Measurements from ENCODE around the gene DISC1.
"Not testable (repeated sequence)": the region's sequence is repeated elsewhere in the genome, so short reads cannot be mapped to it uniquely, and the experiment has no call there.

The DISC1 gene

DNA sequence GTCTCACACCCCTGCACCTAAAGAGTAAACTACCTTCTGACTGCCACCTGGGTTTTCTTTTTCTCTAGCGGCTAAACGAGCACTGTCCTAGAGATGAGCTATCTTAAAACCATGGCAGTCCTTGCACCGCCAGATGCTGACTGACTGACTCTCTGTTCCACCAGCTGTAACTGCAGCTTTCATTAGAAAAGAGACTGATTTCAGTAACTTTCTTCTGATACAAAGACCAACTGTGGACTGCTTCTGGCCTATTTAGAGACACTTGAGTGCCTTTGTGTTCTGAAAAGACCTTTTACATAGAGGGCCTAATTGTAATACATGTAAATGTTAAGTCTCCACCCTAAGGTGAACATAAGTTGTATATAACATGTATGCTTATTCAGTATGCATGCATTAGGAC lies 152.5 kb downstream of the DISC1 start:
- no peak for FAIRE-seq

DNA sequence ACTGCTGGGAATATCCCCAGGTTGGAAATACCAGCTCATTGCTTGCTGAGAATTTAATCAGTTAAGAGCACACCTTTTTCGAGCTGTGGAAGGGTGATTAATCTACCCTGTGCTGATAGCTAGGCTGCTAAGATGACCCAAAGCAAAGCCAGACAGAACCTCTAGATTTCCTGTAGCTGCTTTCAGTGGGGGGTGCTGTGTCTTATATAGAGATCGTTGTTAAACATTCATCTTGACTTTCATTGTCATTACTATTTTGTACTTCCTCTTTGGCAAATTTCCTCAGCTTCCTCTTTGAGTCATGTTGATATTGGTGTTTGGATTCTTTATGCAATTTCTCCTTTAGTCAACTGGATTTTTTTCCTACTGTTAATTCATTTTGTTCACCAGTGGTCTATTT lies 155.3 kb downstream of the DISC1 start:
- no peak for FAIRE-seq

- not testable (repeated sequence) for FAIRE-seq
Measured at GRCh38 chr1:231785073-231785472, 158.5 kb downstream of the DISC1 start.

GRCh38 chr1:231786126-231786525 lies 159.5 kb downstream of the DISC1 start:
- FAIRE-seq, result no peak

- no peak for FAIRE-seq
Measured at GRCh38 chr1:231792634-231793033, 166.0 kb downstream of the DISC1 start.

DNA sequence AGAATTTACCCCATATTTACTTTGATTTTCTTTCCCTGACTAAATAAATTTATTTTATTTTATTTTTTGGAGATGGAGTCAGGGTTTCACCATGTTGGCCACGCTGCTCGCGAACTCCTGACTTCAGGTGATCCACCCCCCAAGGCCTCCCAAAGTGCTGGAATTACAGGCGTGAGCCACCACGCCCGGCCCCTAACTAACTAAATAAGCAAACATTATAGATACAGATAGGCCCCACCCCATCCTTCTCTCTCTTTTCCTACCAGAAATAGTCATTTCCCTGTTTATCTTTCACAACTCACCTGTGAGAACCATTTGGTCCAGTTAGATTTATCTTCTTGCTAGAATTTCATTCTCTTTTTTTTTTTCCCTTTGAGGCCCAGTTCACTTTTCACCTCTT lies 167.3 kb downstream of the DISC1 start:
- FAIRE-seq, result no peak

DNA sequence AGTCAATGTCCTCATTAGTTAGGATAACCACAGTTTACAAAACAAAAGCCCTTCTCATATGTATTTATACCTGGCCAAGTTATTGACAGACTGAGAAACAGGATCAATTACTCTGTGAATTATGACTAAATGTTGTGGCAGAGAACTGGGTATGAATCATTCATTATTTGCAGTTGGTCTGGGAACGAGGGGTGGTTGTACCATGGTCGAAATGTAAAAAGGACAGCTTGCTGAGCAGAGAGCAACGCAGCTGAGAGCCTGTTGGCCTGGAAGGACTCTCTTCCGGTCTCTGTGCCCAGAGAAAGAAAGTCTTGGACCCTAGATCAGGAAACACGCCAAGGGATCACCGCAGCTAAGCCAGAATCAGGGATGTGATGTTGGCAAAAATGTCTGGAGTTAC lies 169.6 kb downstream of the DISC1 start:
- no peak for FAIRE-seq

DNA sequence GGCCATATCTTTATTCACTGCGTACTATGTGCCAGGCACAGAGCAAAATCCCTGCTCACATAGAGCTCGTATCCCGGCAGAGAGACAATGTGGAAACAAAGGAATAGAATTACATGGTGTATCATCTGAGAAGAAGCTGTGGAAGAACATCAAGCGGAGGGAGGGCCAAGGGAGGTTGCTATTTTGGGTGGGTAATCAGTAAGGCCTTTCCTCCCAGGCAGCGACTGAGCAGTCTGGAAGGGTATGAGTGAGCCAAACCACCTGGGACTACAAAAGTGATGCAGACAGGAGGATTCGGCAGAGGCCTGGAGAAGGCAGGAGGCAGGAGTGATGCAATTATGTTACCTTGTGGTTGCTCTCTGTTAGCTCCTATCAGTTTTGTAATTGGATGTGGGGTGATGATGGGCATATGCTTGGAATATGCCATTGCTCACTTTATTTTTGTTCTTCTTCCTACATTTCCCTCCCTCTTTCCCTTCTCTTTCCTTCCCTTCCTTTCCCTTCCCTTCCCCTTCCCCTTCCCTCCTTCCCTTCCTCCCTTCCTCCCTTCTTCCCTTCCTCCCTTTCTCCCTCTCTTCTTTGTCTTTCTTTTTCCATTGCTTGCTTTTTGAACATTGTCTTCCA lies 172.9 kb downstream of the DISC1 start:
- FAIRE-seq, result no peak

DNA sequence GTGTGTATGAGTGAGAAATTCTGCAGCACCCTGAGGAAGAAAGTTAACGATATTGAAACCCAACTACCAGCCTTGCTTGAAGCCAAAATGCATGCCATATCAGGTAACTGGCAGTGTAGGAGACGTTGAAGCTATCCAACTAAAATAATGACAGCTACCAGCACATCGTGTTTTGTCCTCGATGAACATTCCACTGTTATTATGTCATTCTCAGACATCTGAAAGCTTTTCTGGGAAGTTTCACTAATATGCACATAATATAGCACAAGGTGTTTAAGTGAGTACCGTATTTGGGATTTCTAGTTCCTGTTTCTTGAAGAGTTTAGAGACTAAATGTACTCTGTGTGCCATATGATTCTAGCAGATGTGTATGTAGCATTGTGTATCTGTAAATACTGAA lies 173.5 kb downstream of the DISC1 start:
- FAIRE-seq, result no peak

- no peak for FAIRE-seq
Measured at GRCh38 chr1:231801042-231801585, 174.5 kb downstream of the DISC1 start.

DNA sequence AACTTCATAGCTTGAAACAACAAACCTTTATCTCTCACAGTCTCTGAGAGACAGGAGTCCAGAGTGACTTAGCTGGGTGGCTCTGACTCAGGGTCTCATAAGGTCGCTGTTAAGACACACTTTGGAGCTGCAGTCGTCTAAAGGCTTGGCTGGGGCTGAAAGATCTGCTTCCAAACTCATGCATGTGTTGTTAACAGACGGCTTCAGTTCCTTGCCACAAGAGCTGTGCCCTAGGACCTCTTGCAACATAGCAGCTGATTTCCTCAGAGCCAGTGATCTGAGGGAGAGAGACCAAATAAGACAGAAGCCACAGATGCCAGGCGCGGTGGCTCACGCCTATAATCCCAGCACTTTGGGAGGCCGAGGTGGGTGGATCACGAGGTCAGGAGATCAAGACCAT lies 176.8 kb downstream of the DISC1 start:
- FAIRE-seq, result no peak

DNA sequence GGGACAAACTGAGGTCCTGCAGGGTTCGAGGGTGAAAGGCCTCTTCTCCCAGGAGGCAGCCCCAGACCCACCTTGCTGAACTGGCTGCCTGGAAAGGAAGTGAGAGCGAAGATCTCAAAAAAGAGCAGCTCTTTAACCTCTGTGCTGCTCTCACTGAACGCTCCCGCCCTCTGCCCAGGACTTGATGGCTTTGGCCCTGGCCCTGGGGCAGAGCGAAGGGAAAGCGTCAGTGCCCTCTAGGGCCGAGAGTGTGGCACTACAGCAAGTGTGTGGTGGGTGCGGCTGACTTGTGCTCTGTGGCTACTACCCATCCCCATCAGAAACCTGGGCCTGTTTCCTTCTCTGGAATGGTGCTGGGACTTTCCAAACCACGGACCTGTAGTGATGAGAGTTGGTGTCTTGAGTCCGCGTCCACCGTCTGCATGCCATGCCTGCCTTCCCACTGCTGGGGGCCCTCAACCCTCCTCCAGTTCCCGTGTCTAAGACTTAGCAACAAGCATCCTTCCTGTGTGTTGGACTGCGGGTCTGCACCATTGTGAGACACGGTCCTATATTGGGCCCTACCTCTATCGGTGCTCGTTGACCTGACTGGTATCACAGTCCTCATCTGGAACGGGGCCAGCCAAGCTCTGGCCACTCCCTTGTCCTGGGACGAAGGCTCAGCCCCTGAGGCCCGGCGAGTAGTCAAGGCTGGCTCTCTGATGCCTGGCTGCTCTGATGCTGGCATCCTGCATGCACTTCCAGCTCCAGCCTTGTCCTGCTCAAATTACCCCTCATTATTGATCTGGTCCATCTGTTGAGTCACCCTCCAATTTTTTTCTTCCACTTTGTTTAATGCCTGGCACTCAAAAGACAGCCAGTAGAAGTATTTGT lies 180.3 kb downstream of the DISC1 start:
- no peak for FAIRE-seq

DNA sequence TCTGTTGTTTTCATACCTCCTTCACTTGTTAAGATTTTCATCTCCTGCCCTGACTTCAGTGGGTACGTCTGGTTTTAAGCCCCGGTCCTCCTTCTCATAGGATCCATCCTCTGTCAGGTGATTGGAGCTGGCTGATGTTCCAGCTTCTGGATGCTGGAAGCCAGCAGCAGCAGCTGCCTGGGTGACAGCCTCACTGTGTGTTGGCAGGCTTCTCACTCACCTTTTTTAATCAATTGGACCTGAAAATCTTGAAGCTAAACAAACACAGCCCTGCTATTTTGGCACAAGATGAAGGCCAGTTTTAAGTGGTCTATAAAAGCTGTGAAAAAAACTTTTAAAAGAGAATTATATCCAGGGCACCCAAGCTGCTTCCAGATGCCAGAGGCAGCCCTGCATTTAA lies 181.0 kb downstream of the DISC1 start:
- no peak for FAIRE-seq

DNA sequence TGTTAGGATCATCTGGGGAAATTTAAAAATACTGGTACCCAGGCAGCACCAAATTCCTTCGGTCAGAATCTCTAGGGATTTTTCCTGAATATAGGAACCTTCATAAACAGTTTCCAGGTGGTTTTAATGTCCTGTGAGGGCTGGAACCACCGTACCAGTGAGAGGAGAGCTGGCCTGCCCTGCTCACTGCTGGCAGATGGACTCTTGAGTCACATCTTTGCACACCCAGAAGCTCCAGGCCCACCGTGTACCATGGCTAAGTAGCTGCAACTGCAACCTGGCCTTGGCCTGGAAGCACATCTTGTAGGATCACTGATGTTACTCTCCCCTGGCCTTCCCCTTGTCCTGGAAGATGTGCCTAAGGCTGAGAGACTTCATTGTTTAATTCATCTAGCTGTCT lies 181.5 kb downstream of the DISC1 start:
- FAIRE-seq, result no peak

DNA sequence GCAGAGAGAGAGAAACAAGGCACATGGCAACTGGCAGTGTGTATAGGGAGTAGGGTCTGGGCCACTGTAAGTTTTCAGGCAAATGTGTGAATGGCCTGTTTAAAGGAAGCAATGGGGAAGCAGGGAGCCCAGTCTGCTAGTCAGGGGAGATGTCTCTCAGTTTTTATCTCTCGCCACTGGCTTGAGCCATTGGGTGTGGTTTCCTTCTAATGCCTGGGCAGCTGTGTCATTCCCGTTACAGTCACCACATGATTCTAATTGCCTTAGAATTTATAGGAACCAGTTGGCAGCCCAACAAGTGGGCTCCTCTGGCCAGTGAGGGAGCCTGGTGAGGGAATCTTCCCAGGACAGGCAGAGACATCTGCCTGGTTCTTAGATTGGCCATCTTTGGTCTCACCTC lies 182.4 kb downstream of the DISC1 start:
- FAIRE-seq, result no peak

DNA sequence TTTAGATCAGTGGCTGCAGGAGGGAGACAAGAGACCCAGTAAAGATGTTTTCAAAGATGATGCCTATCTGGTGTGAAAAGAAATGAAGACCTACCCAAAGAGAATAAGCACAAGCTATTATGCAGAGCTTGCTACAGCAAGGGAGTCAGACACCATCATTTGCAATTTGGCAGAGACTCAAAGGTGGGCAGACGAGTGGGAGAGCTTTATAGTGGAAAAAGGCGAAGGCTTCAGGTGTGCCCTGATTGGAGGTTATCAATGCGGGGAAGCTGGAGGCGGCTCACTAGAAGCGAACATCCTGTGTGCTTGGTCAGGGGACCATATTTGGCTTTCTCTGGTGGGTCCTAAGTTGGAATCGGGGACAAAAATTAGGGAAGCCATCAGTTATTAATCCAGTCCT lies 183.8 kb downstream of the DISC1 start:
- FAIRE-seq, result no peak

DNA sequence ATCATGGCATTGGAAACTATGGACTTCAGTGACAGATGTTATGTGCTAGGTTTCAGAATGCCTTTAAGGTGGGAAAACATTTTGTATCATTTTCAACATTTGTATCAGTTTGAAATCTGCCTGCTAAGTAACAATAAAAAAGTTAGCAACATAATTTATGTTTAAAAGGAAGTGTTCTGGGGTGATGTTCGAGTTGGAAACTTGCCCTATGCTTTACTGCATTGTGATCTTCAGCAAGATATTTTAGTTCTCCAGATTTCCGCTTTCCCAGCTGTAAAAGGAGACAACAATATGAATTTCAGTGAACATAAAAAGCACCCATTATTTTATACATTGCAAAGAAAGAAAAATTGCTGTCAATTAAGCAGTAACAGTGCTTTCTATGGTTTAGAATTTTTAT lies 187.4 kb downstream of the DISC1 start:
- FAIRE-seq, result no peak

GRCh38 chr1:231814521-231814920 lies 187.9 kb downstream of the DISC1 start:
- FAIRE-seq, result no peak

DNA sequence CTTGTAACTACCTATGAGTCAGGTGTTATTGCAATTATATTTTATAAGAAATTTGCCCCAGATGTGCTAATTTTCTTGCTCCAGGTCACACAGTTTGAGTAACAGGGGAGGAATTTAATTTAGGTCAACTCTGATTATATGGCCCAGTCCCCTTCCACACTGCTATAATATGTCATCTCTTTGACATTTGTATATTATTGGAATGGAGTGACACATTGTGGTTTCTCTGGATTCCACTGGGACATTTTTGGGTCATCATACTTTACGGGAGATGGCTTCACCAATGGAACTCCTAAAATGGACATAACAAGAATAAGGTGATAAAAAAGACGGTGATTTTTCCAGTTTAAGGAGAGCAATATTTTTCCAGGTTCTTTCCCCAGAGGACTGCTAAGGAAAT lies 191.2 kb downstream of the DISC1 start:
- FAIRE-seq, result no peak

- FAIRE-seq, result no peak
Measured at GRCh38 chr1:231818337-231818736, 191.7 kb downstream of the DISC1 start.

- FAIRE-seq, result no peak
Measured at GRCh38 chr1:231821281-231821680, 194.7 kb downstream of the DISC1 start.

GRCh38 chr1:231822041-231822440 lies 195.5 kb downstream of the DISC1 start:
- FAIRE-seq, result no peak

GRCh38 chr1:231826566-231826965 lies 200.0 kb downstream of the DISC1 start:
- no peak for FAIRE-seq

Measured in colon (tissue), 2 donors.